ENCODE measurements around the gene YDJC.

DNA sequence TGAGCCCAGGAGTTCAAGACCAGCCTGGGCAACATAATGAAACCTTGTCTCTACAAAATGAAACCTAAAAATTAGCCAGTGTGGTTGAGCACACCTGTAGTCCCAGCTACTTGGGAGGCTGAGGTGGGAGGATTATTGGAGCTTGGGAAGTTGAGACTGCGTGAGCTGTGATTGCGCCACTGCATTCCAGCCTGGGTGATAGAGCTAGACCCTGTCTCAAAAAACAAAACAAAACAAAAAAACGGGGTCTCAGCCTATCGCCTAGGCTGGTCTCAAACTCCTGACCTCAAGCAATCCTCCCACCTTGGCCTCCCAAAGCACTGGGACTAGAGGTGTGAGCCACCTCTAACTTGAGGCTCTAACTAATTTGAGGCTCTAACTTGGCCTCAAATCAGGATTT is 49.6 kb upstream of the YDJC start:
- TF ChIP-seq, protein P1, sequence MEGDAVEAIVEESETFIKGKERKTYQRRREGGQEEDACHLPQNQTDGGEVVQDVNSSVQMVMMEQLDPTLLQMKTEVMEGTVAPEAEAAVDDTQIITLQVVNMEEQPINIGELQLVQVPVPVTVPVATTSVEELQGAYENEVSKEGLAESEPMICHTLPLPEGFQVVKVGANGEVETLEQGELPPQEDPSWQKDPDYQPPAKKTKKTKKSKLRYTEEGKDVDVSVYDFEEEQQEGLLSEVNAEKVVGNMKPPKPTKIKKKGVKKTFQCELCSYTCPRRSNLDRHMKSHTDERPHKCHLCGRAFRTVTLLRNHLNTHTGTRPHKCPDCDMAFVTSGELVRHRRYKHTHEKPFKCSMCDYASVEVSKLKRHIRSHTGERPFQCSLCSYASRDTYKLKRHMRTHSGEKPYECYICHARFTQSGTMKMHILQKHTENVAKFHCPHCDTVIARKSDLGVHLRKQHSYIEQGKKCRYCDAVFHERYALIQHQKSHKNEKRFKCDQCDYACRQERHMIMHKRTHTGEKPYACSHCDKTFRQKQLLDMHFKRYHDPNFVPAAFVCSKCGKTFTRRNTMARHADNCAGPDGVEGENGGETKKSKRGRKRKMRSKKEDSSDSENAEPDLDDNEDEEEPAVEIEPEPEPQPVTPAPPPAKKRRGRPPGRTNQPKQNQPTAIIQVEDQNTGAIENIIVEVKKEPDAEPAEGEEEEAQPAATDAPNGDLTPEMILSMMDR (IDR thresholded peaks at IDR 0.05): no peak
- TF ChIP-seq ZFX (IDR thresholded peaks at IDR 0.05; ENCODE audit: borderline replicate concordance): no peak

Data from 22Rv1 (cell line).